AG08396 (cell line): ENCODE measurements around the gene RMND1.
"Not testable (repeated sequence)": the region's sequence is repeated elsewhere in the genome, so short reads cannot be mapped to it uniquely, and the experiment has no call there.

Experiments
- DNase-seq: peaks from one replicate; pipeline ENCODE4 v3.0.0; 2012; ENCODE audit warnings: low spot score, mixed read lengths

Gene RMND1

GRCh38 chr6:151451950-151452749 lies at the start of gene RMND1:
Gene RMND1, minus strand, starts transcription at chr6:151452126. Its CDS starts 6,315 bp downstream, at chr6:151445811.
- DNase-seq = peak; percentile 98

- DNase-seq = no peak
These were observed 47.6 kb upstream of the RMND1 start for GRCh38 chr6:151499551-151499950.

GRCh38 chr6:151498327-151498726 lies 46.4 kb upstream of the RMND1 start:
- no peak for DNase-seq

GRCh38 chr6:151497905-151498304 lies 46.0 kb upstream of the RMND1 start:
- no peak for DNase-seq

- DNase-seq = no peak
These were observed 43.5 kb upstream of the RMND1 start for GRCh38 chr6:151495380-151495779.

GRCh38 chr6:151494936-151495320 lies 43.0 kb upstream of the RMND1 start:
- DNase-seq = peak; percentile 29

- peak; percentile 38 for DNase-seq
These were observed 42.5 kb upstream of the RMND1 start for GRCh38 chr6:151494235-151494935.

- DNase-seq = peak; percentile 76
These were observed 41.9 kb upstream of the RMND1 start, which contains the start of gene CCDC170 for GRCh38 chr6:151493804-151494234. Gene CCDC170, plus strand, starts transcription at chr6:151494017. Its CDS starts 112 bp downstream, at chr6:151494129.

GRCh38 chr6:151493161-151493803 lies 41.4 kb upstream of the RMND1 start:
- no peak for DNase-seq

GRCh38 chr6:151490996-151491395 lies 39.1 kb upstream of the RMND1 start:
- no peak for DNase-seq

GRCh38 chr6:151488226-151488625 lies 36.3 kb upstream of the RMND1 start:
- peak; percentile 9 for DNase-seq

GRCh38 chr6:151483994-151484393 lies 32.1 kb upstream of the RMND1 start:
- DNase-seq = no peak

GRCh38 chr6:151482290-151482689 lies 30.4 kb upstream of the RMND1 start:
- peak; percentile 25 for DNase-seq

- DNase-seq = no peak
These were observed 29.9 kb upstream of the RMND1 start for GRCh38 chr6:151481786-151482185.

GRCh38 chr6:151478670-151479069 lies 26.7 kb upstream of the RMND1 start:
- no peak for DNase-seq

- no peak for DNase-seq
These were observed 25.8 kb upstream of the RMND1 start for GRCh38 chr6:151477726-151478125.

GRCh38 chr6:151475653-151476523 lies 24.0 kb upstream of the RMND1 start:
- peak; percentile 35 for DNase-seq

- no peak for DNase-seq
These were observed 12.8 kb upstream of the RMND1 start for GRCh38 chr6:151464702-151465101.

- no peak for DNase-seq
These were observed 9.7 kb upstream of the RMND1 start for GRCh38 chr6:151461673-151462072.

GRCh38 chr6:151455751-151456398 lies 3.9 kb upstream of the RMND1 start:
- not testable (repeated sequence) for DNase-seq

GRCh38 chr6:151452750-151453427 lies 963 bp upstream of the RMND1 start:
- DNase-seq = peak; percentile 16
